AG10803 (cell line): ENCODE results near the gene ABTB2.

Experiments
- DNase-seq: peaks from one replicate; pipeline ENCODE4 v3.0.0; 2010; ENCODE audit warnings: low read depth
- H3K4me3 ChIP-seq: 2 replicates; pipeline ENCODE4 v1.5.1; 2011; ENCODE audit warnings: mild to moderate bottlenecking, low read length, control low read depth
- TF ChIP-seq, protein P1 (sequence below): conservative IDR thresholded peaks from 2 replicates; pipeline ENCODE4 v1.5.1; 2011; ENCODE audit warnings: mild to moderate bottlenecking, low read length, control low read depth, inconsistent platforms

ABTB2 gene

DNA sequence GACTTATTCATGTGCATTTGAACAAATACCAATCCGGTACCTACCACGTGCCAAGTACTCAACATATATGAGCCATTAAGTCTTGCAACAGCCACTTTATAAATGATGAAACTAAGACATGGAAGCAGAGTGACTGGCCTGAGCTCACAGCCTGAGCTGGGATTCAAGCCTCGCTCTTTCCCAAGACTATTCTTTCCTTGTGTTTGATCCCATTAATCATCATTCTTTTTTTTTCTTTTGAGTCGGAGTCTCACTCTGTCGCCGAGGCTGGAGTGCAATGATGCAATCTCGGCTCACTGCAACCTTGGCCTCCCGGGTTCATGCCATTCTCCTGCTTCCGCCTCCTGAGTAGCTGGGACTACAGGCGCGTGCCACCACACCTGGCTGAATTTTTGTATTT lies 119.3 kb downstream of the ABTB2 start:
- DNase-seq: peak; percentile 32
- TF ChIP-seq, protein P1, sequence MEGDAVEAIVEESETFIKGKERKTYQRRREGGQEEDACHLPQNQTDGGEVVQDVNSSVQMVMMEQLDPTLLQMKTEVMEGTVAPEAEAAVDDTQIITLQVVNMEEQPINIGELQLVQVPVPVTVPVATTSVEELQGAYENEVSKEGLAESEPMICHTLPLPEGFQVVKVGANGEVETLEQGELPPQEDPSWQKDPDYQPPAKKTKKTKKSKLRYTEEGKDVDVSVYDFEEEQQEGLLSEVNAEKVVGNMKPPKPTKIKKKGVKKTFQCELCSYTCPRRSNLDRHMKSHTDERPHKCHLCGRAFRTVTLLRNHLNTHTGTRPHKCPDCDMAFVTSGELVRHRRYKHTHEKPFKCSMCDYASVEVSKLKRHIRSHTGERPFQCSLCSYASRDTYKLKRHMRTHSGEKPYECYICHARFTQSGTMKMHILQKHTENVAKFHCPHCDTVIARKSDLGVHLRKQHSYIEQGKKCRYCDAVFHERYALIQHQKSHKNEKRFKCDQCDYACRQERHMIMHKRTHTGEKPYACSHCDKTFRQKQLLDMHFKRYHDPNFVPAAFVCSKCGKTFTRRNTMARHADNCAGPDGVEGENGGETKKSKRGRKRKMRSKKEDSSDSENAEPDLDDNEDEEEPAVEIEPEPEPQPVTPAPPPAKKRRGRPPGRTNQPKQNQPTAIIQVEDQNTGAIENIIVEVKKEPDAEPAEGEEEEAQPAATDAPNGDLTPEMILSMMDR: no peak
- no peak overlapping the region for H3K4me3 ChIP-seq

DNA sequence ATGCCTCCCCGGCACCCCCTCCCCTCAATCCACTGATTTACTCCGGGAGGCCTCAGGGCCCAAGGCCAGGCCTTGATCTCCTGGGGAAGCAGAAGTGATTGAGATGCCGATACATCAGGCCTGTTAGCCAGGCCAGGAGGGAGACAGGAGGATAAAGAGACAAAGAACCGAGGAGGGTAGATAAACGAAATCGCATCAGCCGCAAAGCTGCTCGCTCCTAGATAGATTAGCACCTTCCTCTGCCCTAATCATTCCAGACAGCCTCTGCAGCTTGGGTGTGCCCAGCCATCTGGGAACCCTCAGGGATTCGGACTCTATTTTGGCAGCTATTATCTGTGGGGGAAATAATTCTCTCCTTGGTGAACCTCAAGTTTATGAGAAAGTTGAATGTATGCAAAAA lies 121.2 kb downstream of the ABTB2 start:
- DNase-seq: no peak
- TF ChIP-seq, protein P1: no peak
- H3K4me3 ChIP-seq: no peak overlapping the region

DNA sequence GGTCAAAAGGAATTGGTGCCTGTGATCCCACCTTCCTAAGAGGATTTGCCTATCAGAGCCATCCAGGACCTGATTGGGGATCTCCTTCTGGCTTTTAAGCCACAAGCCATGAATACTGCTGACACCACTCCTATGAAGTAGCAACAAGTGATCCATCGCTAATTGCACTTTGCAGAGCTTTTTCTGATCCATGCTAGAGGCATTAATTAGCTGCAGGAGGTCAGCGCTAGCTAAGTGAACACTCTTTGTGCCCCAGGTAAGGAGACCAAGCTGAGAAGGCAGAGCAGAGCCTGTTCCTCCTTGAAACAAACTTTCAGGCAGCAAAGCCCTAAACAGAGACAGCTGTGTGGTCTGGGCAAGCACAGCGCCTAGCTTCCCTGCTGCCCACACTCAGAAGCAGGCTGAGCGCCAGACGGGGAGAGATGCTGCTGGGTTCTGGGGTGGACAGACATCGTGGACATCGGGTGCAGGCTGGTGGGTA lies 122.2 kb downstream of the ABTB2 start:
- DNase-seq: no peak

DNA sequence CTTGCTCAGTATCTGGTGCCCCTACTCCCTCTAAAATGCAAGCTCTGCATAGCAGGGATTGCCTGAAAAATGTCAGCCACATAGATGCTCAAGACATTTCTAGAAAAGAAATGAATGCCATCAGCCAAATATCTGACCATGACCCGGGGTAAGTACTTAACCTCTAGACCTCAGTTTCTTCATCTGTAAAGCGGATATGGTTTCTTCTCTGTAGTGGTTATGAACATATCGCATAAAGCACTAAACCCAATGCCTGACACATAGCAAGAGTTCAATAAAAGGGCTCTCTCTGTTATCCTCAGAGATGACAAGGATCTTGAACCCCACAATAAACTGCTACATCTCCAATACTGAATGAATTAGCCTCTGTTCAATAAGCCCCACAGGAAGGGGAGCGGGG lies 122.6 kb downstream of the ABTB2 start:
- TF ChIP-seq, protein P1: no peak
- H3K4me3 ChIP-seq: no peak overlapping the region
- DNase-seq: no peak

More for the DNA sequence above, 122.2 kb downstream of the ABTB2 start:
- no peak overlapping the region for H3K4me3 ChIP-seq
- TF ChIP-seq, protein P1: no peak

DNA sequence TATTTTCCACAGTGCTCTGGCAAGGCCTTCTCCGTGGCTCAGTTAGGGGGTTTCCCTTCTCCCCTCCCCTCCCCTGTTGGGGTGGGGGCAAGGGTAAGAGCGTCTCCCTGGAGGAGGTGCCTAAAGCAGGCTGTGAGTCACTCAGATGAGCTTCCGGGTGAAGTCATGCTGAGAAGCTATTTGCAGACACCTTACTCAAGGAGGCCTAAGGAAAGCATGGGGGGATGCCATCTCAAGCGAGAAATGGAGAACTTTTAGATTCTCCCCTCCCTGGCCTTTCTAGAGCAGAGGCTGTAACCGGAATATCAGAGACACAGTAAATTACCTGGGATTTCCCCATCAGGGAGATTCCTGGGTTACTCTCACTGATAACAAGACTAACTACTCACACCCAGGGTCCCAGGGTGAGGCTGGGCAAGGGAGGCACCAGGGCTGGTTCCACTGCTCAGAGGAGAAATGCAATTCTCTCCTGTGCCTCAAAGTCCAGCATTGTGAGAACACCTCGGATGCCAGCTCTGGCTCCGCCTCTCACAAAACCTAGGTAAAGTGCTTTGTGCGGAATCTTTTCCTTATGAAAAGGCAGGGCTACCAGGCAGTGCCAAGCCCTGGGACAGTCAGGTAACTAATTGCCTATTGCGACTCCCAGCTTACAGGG lies 123.6 kb downstream of the ABTB2 start:
- peak; percentile 39 for DNase-seq
- no peak overlapping the region for H3K4me3 ChIP-seq
- TF ChIP-seq, protein P1: no peak

DNA sequence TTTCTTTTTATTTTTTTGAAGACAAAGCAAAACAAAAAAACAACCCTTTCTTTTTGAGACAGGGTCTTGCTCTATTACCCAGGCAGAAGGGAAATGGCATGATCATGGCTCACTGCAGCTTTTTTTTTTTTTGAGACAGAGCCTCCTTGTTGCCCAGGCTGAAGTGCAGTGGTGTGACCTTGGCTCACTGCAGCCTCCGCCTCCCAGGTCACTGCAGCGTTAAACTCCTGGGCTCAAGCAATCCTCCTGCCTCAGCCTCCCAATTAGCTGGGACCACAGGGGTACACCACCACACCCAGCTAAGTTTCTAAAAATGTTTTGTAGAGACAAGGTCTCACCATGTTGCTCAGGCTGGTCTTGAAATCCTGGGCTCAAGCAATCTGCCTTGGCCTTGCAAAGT lies 124.6 kb downstream of the ABTB2 start:
- H3K4me3 ChIP-seq: no peak overlapping the region
- TF ChIP-seq, protein P1: no peak
- no peak for DNase-seq

DNA sequence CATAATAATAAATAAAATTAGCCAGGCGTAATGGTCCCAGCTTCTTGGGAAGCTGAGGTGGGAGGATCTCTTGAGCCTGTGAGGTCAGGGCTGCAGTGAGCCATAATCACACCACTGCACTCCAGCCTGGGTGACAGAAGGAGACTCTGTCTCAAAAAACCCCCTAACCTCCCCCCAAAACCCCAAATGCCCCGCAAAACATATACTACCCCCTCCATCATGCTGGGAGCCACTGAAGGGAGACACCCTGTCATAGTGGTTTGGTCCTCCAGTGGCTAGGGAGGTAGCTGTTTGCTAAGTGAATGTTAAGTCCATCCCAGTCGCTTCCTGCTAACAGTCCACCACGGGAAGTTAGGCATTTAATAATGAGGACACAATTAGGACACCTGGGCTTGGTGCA lies 125.0 kb downstream of the ABTB2 start:
- TF ChIP-seq, protein P1: no peak
- DNase-seq: no peak
- no peak overlapping the region for H3K4me3 ChIP-seq
